Body of pancreas (tissue), 4 donors: ENCODE results near the gene AGBL5. TPM values are rescaled to one million over a fixed set of nuclear protein-coding genes. Genes with fewer than 3 reads are reported as not detected.
A peak's percentile ranks its signal among the peaks of the same experiment; 100 is the strongest.
"Not testable (repeated sequence)": the region's sequence is repeated elsewhere in the genome, so short reads cannot be mapped to it uniquely, and the experiment has no call there.

Experiments used
- ATAC-seq: fragments of 150-250 bp; one replicate; pipeline ENCODE4 v1.9.1; 2016
- DNase-seq, 4 donors: peaks; one replicate each; pipeline ENCODE4 v3.0.0-alpha.2; 2019
- H3K27ac ChIP-seq, 4 donors: fragments of 200-600 bp; sonication (generic); 1 replicate in 3 of 4; 2 replicates in 1 of 4; pipeline versions ENCODE4 v1.5.1 to v1.6.1; 2016 to 2019; ENCODE audit warnings: mild to moderate bottlenecking in 1 of 4, mixed read lengths in 1 of 4, moderate library complexity in 1 of 4
- H3K27me3 ChIP-seq, 2 donors: fragments of 200-600 bp; sonication (generic); one replicate each; pipeline ENCODE4 v1.6.0; 2016; ENCODE audit warnings: mild to moderate bottlenecking in 1 of 2
- H3K36me3 ChIP-seq, 2 donors: fragments of 200-600 bp; sonication (generic); replicated peaks in 1 of 2; 2 replicates each; pipeline ENCODE4 v1.5.1; 2016; ENCODE audit warnings: low read depth in 2 of 2; ENCODE audit not compliant: insufficient read depth in 1 of 2
- H3K4me1 ChIP-seq: fragments of 200-600 bp; sonication (generic); one replicate; pipeline ENCODE4 v1.6.0; 2016
- H3K4me3 ChIP-seq, 2 donors: fragments of 200-600 bp; sonication (generic); 1 replicate in 1 of 2; 2 replicates in 1 of 2; pipeline ENCODE4 v1.5.1; 2016 to 2019
- H3K9me3 ChIP-seq, 3 donors: fragments of 200-600 bp; sonication (generic); 1 replicate in 2 of 3; 2 replicates in 1 of 3; pipeline ENCODE4 v1.5.1; 2016
- POLR2A ChIP-seq, 3 donors: fragments of 450-650 bp; IDR thresholded peaks; one replicate each; pipeline ENCODE4 v1.6.1; 2016; ENCODE audit warnings: antibody characterized with exemption in 3 of 3, mild to moderate bottlenecking in 2 of 3
- WGBS, 2 donors: methylation state at CpG; one replicate each; pipeline ENCODE4 v1.1.5; 2017; 5-methylcytosine and 5-hydroxymethylcytosine counted together
- intact Hi-C: fragments of 100-400 bp; cut with DNase I; formaldehyde crosslinking; loops from one replicate; pipeline ENCODE4 v1.15.1; 2023
- total RNA-seq, 2 donors: library from RNA; depleted of rRNA; stranded (reverse); fragments of >200 nt; gene quantifications; one replicate each; pipeline ENCODE4 v1.1.0, GENCODE V29; 2016
- TF ChIP-seq, protein P1 (sequence below), 7 experiments: fragments of 450-650 bp in 4 of 7; fragments of 200-600 bp in 3 of 7; sonication (generic) in 3 of 7; IDR thresholded peaks; one replicate each; pipeline ENCODE4 v1.5.1; 2016 to 2019; ENCODE audit warnings: antibody characterized with exemption in 7 of 7

AGBL5 gene
- total RNA-seq, 2 donors from 2014 or later = 5.6 to 12.2 TPM

DNA sequence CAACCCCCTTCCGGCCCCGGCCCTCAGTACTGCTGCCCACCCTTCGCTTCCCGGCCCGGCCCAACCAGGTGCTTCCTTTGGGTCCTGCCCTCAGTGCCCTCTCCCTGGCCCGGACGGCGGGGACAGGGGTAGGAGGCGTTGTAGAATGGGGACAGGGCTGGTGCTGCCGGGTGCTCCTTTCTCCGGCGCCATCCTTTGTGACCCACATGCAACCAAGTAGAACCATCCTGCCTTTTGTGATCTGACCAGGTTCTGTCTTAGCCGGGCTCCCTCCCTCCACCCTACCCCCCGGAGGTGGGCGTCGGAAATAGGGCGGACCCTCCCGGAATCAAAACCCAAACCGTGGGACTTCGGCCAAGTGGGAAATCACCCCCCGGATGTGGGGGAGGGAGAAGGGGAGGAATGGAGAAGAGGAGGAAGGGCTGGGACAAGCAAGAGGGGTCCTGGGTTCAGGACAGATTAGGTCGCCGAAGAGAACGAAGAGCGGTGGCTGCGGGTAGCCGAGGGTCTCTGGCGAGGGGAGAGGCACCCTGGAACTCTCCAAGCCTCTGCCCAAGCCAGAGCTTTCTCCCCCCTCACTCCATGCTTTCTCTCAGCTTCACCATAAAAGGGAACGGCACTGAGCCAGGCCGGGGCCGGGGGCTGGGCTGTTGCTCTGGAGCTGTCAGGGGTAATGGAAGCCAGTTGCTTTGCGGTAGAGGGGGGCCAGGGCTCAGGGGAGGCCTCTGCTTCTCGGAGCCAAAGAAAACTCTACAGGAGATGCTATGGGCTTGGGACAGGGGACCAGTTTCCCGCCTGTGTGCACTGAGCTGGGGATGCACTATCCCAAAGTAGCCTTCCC lies 20.7 kb downstream of the AGBL5 start:
- Histone ChIP-seq H3K4me1 (peaks cover 31% of the 10 kb centered on the region), H3K4me3 (peak overlapping the region; percentile 29 to 73), H3K36me3 (no peaks in the 10 kb centered on the region), H3K9me3 (no peaks in the 10 kb centered on the region), H3K27ac (peak overlapping the region; percentile 73 to 92 (median 80)), H3K27me3 (no peaks in the 10 kb centered on the region)
- ATAC-seq = no peak
- TF ChIP-seq, protein P1, sequence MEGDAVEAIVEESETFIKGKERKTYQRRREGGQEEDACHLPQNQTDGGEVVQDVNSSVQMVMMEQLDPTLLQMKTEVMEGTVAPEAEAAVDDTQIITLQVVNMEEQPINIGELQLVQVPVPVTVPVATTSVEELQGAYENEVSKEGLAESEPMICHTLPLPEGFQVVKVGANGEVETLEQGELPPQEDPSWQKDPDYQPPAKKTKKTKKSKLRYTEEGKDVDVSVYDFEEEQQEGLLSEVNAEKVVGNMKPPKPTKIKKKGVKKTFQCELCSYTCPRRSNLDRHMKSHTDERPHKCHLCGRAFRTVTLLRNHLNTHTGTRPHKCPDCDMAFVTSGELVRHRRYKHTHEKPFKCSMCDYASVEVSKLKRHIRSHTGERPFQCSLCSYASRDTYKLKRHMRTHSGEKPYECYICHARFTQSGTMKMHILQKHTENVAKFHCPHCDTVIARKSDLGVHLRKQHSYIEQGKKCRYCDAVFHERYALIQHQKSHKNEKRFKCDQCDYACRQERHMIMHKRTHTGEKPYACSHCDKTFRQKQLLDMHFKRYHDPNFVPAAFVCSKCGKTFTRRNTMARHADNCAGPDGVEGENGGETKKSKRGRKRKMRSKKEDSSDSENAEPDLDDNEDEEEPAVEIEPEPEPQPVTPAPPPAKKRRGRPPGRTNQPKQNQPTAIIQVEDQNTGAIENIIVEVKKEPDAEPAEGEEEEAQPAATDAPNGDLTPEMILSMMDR (IDR thresholded peaks at IDR 0.05) = no peak
- TF ChIP-seq POLR2A (IDR thresholded peaks at IDR 0.05) = no peak
- WGBS, 2 donors = 8 to 11% methylated on average over 20 to 34 of the region's 34 CpGs
- intact Hi-C loops = no loop called here
- DNase-seq = peak in 2 of 4 donors; percentile 46 to 51

DNA sequence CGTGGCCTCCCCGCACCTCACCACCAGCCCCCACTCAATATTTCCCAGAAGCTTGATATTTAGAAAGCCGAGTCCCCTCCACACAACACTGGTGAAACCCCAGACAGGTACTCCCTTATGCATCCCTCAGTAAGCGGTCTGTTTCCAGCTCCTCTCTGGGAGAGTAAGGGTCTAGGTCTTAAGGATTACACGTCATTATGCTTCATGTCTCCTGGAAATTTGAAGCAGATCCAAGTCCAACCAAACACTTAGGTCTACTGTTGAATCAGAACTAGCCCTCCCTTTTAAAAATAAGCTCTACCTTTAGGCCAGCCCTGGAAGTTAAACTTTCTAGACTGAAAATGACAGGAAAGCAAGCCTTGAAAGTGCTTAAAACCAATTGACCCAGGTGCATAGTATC lies 21.5 kb downstream of the AGBL5 start:
- intact Hi-C loops = no loop called here
- Histone ChIP-seq H3K27me3 (no peaks in the 10 kb centered on the region), H3K9me3 (no peaks in the 10 kb centered on the region), H3K27ac (peak overlapping the region in 1 of 4 donors; percentile 83), H3K36me3 (no peaks in the 10 kb centered on the region), H3K4me3 (no peak overlapping the region), H3K4me1 (peaks cover 31% of the 10 kb centered on the region)
- DNase-seq = no peak
- 85 to 87% methylated on average over 5 of the region's 5 CpGs for WGBS, 2 donors
- TF ChIP-seq POLR2A (IDR thresholded peaks at IDR 0.05) = no peak
- TF ChIP-seq, protein P1 (IDR thresholded peaks at IDR 0.05) = no peak
- no peak for ATAC-seq

DNA sequence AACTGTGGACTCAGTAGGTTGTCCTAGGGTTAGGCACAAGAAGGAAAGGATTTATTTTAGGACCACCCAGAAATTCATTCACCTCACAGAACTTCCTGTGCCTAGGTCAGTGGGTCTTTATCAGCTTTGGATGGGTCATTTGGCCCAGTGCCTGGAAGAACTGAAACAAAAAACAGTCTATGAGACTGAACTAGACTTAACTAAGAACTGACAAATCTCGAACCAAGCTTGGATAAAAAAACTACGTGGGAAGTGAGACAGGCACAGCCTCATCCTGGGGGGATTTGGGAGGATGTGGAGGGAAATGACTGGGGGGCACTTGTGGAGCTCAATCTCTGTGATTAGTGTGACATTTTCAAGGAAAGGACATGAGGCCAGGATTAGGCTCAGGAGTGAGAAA lies 22.3 kb downstream of the AGBL5 start:
- Histone ChIP-seq H3K9me3 (no peaks in the 10 kb centered on the region), H3K27me3 (no peaks in the 10 kb centered on the region), H3K36me3 (no peaks in the 10 kb centered on the region), H3K4me1 (peaks cover 29% of the 10 kb centered on the region), H3K4me3 (no peak overlapping the region), H3K27ac (no peak overlapping the region)
- intact Hi-C loops = no loop called here
- 25 to 55% methylated on average over 2 of the region's 2 CpGs for WGBS, 2 donors
- DNase-seq = no peak
- no peak for ATAC-seq
- TF ChIP-seq, protein P1 (IDR thresholded peaks at IDR 0.05) = no peak

DNA sequence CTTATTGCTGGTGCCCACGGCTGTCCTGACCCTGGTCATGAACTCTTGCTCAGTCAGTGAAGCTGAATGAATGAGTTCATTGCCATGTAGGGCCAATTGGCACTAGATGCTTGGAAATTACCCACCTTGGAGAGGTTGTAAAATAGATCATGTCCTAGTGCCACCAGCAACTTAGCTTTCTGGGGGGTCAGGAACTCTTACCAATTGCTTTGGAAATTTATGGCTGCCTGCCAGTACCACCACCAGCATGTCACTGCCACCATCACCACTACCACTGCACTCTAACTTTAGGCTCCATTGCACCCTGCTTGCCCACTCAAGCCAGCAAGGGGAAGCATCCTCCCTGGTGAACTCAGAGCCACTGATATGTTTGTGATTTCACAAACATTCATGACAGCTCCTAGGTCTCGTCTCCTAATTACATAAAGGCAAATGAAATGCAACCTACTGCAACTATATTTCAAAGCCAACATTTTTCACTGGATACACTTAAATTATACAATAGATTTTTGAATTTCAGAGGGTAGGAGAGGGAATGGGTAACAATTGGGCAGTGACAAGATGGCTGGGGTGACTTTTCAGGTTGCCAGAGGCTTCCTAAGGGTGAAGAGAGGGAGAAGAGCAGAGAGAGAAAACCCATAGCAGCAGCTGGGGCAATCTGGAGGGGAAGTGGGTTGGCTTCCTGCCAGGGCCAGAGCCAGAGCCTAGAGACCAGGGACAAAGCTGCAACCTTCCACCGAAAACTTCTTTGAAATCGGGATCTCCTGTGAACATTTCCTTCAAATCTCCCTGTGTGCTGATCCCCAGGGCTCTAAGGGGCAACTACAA lies 23.5 kb downstream of the AGBL5 start:
- intact Hi-C loops = no loop called here
- TF ChIP-seq POLR2A (IDR thresholded peaks at IDR 0.05) = no peak
- TF ChIP-seq, protein P1 (IDR thresholded peaks at IDR 0.05) = no peak
- Histone ChIP-seq H3K4me1 (peaks cover 17% of the 10 kb centered on the region), H3K4me3 (no peak overlapping the region), H3K27ac (no peak overlapping the region), H3K27me3 (no peaks in the 10 kb centered on the region), H3K9me3 (no peaks in the 10 kb centered on the region), H3K36me3 (no peaks in the 10 kb centered on the region)
- WGBS, 2 donors = 63 to 75% methylated on average over 3 to 4 of the region's 4 CpGs
- ATAC-seq = no peak
- DNase-seq = peak in 1 of 4 donors; percentile 41

DNA sequence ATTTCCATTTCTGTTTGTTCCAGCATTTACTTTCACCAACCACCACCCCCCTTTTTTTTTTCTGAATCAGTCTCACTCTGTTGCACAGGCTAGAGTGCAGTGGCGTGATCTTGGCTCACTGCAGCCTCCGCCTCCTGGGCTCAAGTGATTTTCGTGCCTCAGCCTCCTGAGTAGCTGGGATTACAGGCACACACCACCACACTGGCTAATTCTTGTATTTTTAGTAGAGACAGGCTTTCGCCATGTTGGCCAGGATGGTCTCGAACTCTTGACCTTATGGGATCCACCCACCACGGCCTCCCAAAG lies 24.1 kb downstream of the AGBL5 start:
- H3K27me3 ChIP-seq, ATAC-seq, DNase-seq, H3K27ac ChIP-seq, H3K9me3 ChIP-seq, H3K36me3 ChIP-seq, H3K4me3 ChIP-seq, intact Hi-C loops: not testable (repeated sequence)
- WGBS, 2 donors = 80 to 81% methylated on average over 6 of the region's 6 CpGs
- peaks cover 12% of the 10 kb centered on the region for H3K4me1 ChIP-seq
